Measurements from ENCODE around the gene ERICH6. TPM values are rescaled to one million over a fixed set of nuclear protein-coding genes. Genes with fewer than 3 reads are reported as not detected.
A peak's percentile ranks its signal among the peaks of the same experiment; 100 is the strongest.

ERICH6 gene
- total RNA-seq (0.19 TPM), polyA plus RNA-seq (ENCODE audit: insufficient read depth, low read depth, low replicate concordance) (not detected)
- long read RNA-seq, donor 1 = 0 reads
- long read RNA-seq, donor 2 = 0 reads
- long read RNA-seq, donor 3 = 0 reads
- long read RNA-seq, donor 4 = 0 reads
- long read RNA-seq, donor 5 = 0 reads
- long read RNA-seq, donor 6, partial matches to known transcripts = 5 of 11 reads
- long read RNA-seq, donor 6, other reads (novel, unspliced or antisense) = 6 of 11 reads
- long read RNA-seq, donor 7 = 0 reads
- long read RNA-seq, donor 8 = 0 reads
- long read RNA-seq, donor 9 = 0 reads
- long read RNA-seq, donor 10 = 0 reads

DNA sequence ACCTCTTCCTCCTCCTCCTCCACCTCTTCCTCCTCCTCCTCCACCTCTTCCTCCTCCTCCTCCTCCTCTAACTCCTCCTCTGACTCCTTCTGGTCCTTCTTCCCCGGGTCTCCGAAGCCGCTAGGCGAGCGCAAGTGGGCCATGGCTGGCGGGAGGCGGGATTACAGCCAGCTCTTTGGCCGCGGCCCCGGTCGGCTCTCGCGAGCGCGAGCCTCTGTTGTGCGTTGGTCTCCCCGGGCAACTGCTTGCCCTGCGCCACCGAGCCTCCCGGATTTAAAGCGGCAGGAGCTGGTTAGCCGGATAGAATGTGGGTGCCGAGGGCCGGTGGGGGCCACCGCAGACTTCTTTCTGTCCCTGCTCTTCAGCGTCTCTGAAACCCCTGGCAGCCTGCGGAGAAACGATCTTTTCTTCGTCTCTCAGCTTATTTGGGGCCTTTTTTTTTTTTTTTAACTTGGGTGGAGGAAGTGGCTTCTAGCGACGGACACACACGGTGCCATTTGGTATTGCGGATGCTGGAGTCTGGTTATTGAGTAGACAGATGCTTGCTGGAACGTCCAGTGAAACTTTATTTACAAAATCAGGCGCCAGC, at the start of gene ERICH6:
ERICH6 (minus strand) TSS at position 165 of the 589 bp plus-strand sequence; CDS start at position 143, 22 bp downstream.
- Histone ChIP-seq H3K27me3 (ENCODE audit: control insufficient read depth, insufficient read depth, low read length) (no peaks in the 10 kb centered on the region), H3K36me3 (ENCODE audit: control insufficient read depth in 2 of 3, insufficient read depth in 3 of 3, low read length in 3 of 3) (no peaks in the 10 kb centered on the region), H3K27ac (ENCODE audit: low read depth in 2 of 2, low read length in 2 of 2) (peak within 1 kb of the TSS; percentile 20 to 83), H3K9ac (ENCODE audit: low read length in 3 of 3) (peak within 1 kb of the TSS; percentile 83 to 92 (median 90)), H3K4me1 (ENCODE audit: control insufficient read depth in 2 of 3, insufficient read depth in 2 of 3, low read depth in 1 of 3, low read length in 3 of 3) (peaks cover 0 to 3% (median 0%) of the 10 kb centered on the region in 3 donors), H3K9me3 (ENCODE audit: control insufficient read depth in 2 of 3, insufficient read depth in 1 of 3, low read length in 3 of 3) (no peaks in the 10 kb centered on the region), H3K4me3 (ENCODE audit: low read length in 3 of 3) (peak within 1 kb of the TSS; percentile 65 to 94 (median 84))
- DNase-seq (peak; percentile 95 to 97 (median 97)), FAIRE-seq (no peak)
- TF ChIP-seq, protein P1, sequence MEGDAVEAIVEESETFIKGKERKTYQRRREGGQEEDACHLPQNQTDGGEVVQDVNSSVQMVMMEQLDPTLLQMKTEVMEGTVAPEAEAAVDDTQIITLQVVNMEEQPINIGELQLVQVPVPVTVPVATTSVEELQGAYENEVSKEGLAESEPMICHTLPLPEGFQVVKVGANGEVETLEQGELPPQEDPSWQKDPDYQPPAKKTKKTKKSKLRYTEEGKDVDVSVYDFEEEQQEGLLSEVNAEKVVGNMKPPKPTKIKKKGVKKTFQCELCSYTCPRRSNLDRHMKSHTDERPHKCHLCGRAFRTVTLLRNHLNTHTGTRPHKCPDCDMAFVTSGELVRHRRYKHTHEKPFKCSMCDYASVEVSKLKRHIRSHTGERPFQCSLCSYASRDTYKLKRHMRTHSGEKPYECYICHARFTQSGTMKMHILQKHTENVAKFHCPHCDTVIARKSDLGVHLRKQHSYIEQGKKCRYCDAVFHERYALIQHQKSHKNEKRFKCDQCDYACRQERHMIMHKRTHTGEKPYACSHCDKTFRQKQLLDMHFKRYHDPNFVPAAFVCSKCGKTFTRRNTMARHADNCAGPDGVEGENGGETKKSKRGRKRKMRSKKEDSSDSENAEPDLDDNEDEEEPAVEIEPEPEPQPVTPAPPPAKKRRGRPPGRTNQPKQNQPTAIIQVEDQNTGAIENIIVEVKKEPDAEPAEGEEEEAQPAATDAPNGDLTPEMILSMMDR (IDR thresholded peaks at IDR 0.05; ENCODE audit: borderline replicate concordance, extremely low read depth, insufficient read depth) = no peak
- intact Hi-C loops (cut with DNase I) = no loop called here

GRCh38 chr3:150751781-150752263, 48.1 kb upstream of the ERICH6 start:
- H3K4me3 ChIP-seq (ENCODE audit: low read length in 3 of 3) = no peak overlapping the region
- no peaks in the 10 kb centered on the region for H3K27me3 ChIP-seq (ENCODE audit: control insufficient read depth, insufficient read depth, low read length)
- peak overlapping the region in 1 of 2 donors; percentile 5 for H3K27ac ChIP-seq (ENCODE audit: low read depth in 2 of 2, low read length in 2 of 2)
- DNase-seq (peak in 1 of 5 donors; percentile 53), FAIRE-seq (no peak)
- no peak overlapping the region for H3K9ac ChIP-seq (ENCODE audit: low read length in 3 of 3)
- no peaks in the 10 kb centered on the region for H3K9me3 ChIP-seq (ENCODE audit: control insufficient read depth in 2 of 3, insufficient read depth in 1 of 3, low read length in 3 of 3)
- H3K36me3 ChIP-seq (ENCODE audit: control insufficient read depth in 2 of 3, insufficient read depth in 3 of 3, low read length in 3 of 3) = no peaks in the 10 kb centered on the region
- intact Hi-C loops (cut with DNase I) = no loop called here
- H3K4me1 ChIP-seq (ENCODE audit: control insufficient read depth in 2 of 3, insufficient read depth in 2 of 3, low read depth in 1 of 3, low read length in 3 of 3) = peaks cover 0 to 39% (median 21%) of the 10 kb centered on the region in 3 donors
- TF ChIP-seq, protein P1 (IDR thresholded peaks at IDR 0.05; ENCODE audit: borderline replicate concordance, extremely low read depth, insufficient read depth) = no peak

DNA sequence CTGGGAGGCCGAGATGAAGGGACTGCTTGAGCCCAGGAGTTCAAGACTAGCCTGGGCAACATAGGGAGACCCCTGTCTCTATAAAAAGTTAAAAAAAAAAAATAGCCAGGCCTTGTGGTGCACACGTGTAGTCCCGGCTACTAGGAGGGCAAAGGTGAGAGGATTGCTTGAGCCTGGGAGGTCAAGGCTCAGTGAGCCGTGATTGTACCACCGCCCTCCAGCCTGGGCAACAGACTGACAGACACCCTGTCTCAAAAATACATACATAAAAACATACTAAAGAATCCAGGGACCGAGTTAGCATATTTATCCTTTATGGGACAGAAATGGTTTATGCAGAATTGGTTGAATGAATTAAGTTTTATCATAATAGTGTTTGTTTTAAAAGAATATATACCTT, 45.5 kb upstream of the ERICH6 start:
- no peak overlapping the region for H3K4me3 ChIP-seq (ENCODE audit: low read length in 3 of 3)
- H3K27me3 ChIP-seq (ENCODE audit: control insufficient read depth, insufficient read depth, low read length) = no peaks in the 10 kb centered on the region
- H3K9me3 ChIP-seq (ENCODE audit: control insufficient read depth in 2 of 3, insufficient read depth in 1 of 3, low read length in 3 of 3) = no peaks in the 10 kb centered on the region
- peaks cover 0 to 42% (median 29%) of the 10 kb centered on the region in 3 donors for H3K4me1 ChIP-seq (ENCODE audit: control insufficient read depth in 2 of 3, insufficient read depth in 2 of 3, low read depth in 1 of 3, low read length in 3 of 3)
- DNase-seq (no peak), FAIRE-seq (no peak)
- intact Hi-C loops (cut with DNase I) = no loop called here
- TF ChIP-seq, protein P1 (IDR thresholded peaks at IDR 0.05; ENCODE audit: borderline replicate concordance, extremely low read depth, insufficient read depth) = no peak
- no peaks in the 10 kb centered on the region for H3K36me3 ChIP-seq (ENCODE audit: control insufficient read depth in 2 of 3, insufficient read depth in 3 of 3, low read length in 3 of 3)
- H3K27ac ChIP-seq (ENCODE audit: low read depth in 2 of 2, low read length in 2 of 2) = no peak overlapping the region
- H3K9ac ChIP-seq (ENCODE audit: low read length in 3 of 3) = no peak overlapping the region

All from kidney (tissue), 22 donors.